Measurements from ENCODE around the gene PROX1.

PROX1 gene

GRCh38 chr1:214022810-214023425 lies 35.1 kb downstream of the PROX1 start:
- no peak for DNase-seq (ENCODE audit: low spot score)

GRCh38 chr1:214026985-214027384 lies 39.2 kb downstream of the PROX1 start:
- no peak for DNase-seq (ENCODE audit: low spot score)

GRCh38 chr1:214027498-214027897 lies 39.7 kb downstream of the PROX1 start:
- no peak for DNase-seq (ENCODE audit: low spot score)

GRCh38 chr1:214028095-214028494 lies 40.3 kb downstream of the PROX1 start:
- DNase-seq (ENCODE audit: low spot score): no peak

GRCh38 chr1:214028649-214029406 lies 41.1 kb downstream of the PROX1 start:
- DNase-seq (ENCODE audit: low spot score): no peak

- no peak for DNase-seq (ENCODE audit: low spot score)
These were observed 42.0 kb downstream of the PROX1 start for GRCh38 chr1:214029796-214030195.

GRCh38 chr1:214031267-214031650 lies 43.5 kb downstream of the PROX1 start:
- no peak for DNase-seq (ENCODE audit: low spot score)

- no peak for DNase-seq (ENCODE audit: low spot score)
These were observed 49.7 kb downstream of the PROX1 start for GRCh38 chr1:214037468-214037867.

- DNase-seq (ENCODE audit: low spot score): no peak
These were observed 51.7 kb downstream of the PROX1 start for GRCh38 chr1:214039394-214040018.

GRCh38 chr1:214043167-214043566 lies 55.4 kb downstream of the PROX1 start:
- DNase-seq (ENCODE audit: low spot score): no peak

GRCh38 chr1:214044438-214045214 lies 56.9 kb downstream of the PROX1 start:
- no peak for DNase-seq (ENCODE audit: low spot score)

GRCh38 chr1:214050513-214051401 lies 63.0 kb downstream of the PROX1 start:
- no peak for DNase-seq (ENCODE audit: low spot score)

- DNase-seq (ENCODE audit: low spot score): no peak
These were observed 64.0 kb downstream of the PROX1 start for GRCh38 chr1:214051786-214052185.

GRCh38 chr1:214058076-214058475 lies 70.3 kb downstream of the PROX1 start:
- DNase-seq (ENCODE audit: low spot score): no peak

GRCh38 chr1:214066190-214066589 lies 78.4 kb downstream of the PROX1 start:
- no peak for DNase-seq (ENCODE audit: low spot score)

- DNase-seq (ENCODE audit: low spot score): no peak
These were observed 79.2 kb downstream of the PROX1 start for GRCh38 chr1:214066936-214067335.

GRCh38 chr1:214067397-214067796 lies 79.6 kb downstream of the PROX1 start:
- DNase-seq (ENCODE audit: low spot score): no peak

GRCh38 chr1:214067853-214068703 lies 80.3 kb downstream of the PROX1 start:
- DNase-seq (ENCODE audit: low spot score): no peak

GRCh38 chr1:214068979-214069378 lies 81.2 kb downstream of the PROX1 start:
- no peak for DNase-seq (ENCODE audit: low spot score)

- no peak for DNase-seq (ENCODE audit: low spot score)
These were observed 83.7 kb downstream of the PROX1 start for GRCh38 chr1:214071469-214071868.
